GM12878 (cell line): ENCODE results near the gene MRPL36. TPM values are rescaled to one million over a fixed set of nuclear protein-coding genes. Genes with fewer than 3 reads are reported as not detected.

ENCODE experiments used
- ATF3 ChIP-seq: IDR thresholded peaks from 2 replicates; pipeline ENCODE4 v1.6.1; 2011; ENCODE audit warnings: low read depth, mild to moderate bottlenecking, low read length, moderate library complexity, borderline replicate concordance; ENCODE audit errors: extremely low read depth
- BMI1 ChIP-seq: fragments of 450-650 bp; IDR thresholded peaks from 2 replicates; pipeline ENCODE4 v1.6.1; 2016; ENCODE audit warnings: mild to moderate bottlenecking, moderate library complexity, borderline replicate concordance
- EGR1 ChIP-seq, 2 experiments: IDR thresholded peaks; 1 replicate in 1 of 2; 2 replicates in 1 of 2; pipeline ENCODE4 v1.6.1; 2011 to 2012; ENCODE audit warnings: low read depth in 2 of 2, low read length in 2 of 2, borderline replicate concordance in 1 of 2, mild to moderate bottlenecking in 1 of 2, moderate library complexity in 1 of 2
- ESRRA ChIP-seq: IDR thresholded peaks from 2 replicates; pipeline ENCODE4 v1.6.1; 2012; ENCODE audit warnings: mild to moderate bottlenecking, low read length, improper control_type of control experiment
- IRF5 ChIP-seq: fragments of 450-650 bp; IDR thresholded peaks from 2 replicates; pipeline ENCODE4 v1.6.1; 2017; ENCODE audit warnings: borderline replicate concordance
- TAF1 ChIP-seq: IDR thresholded peaks from 2 replicates; pipeline ENCODE4 v1.6.1; 2011; ENCODE audit warnings: mild to moderate bottlenecking, low read depth, low read length, borderline replicate concordance
- polyA plus RNA-seq, 11 experiments: library from polyadenylated mRNA; depleted of rRNA in 4 of 11; unstranded in 6 of 11; stranded (reverse) in 5 of 11; fragments of >200 nt; fragmentation: Nextera tagmentation in 4 of 11; fragmentation: Illumina TruSeq in 1 of 11; extraction: Ambion mirVana in 4 of 11; extraction: Trizol in 1 of 11; gene quantifications; 1 replicate in 1 of 11; 2 replicates in 10 of 11; pipeline versions ENCODE4 v1.2.1 to v1.2.3, GENCODE V29; 2011 to 2016; ENCODE audit warnings: inconsistent platforms in 2 of 11, missing spikeins in 2 of 11, low read depth in 1 of 11
- total RNA-seq, 4 experiments: library from RNA; depleted of rRNA in 3 of 4; stranded (reverse); fragments of >200 nt in 3 of 4; fragmentation: Illumina TruSeq in 1 of 4; extraction: Trizol in 1 of 4; gene quantifications; 2 replicates each; pipeline versions ENCODE4 v1.2.1 to v1.2.3, GENCODE V29; 2013 to 2021
- TF ChIP-seq, protein P1 (sequence below): fragments of 450-650 bp; conservative IDR thresholded peaks from 2 replicates; pipeline ENCODE4 v1.6.1; 2017; ENCODE audit warnings: mild to moderate bottlenecking, moderate library complexity
- TF ChIP-seq, protein P2 (sequence below): fragments of 450-650 bp; IDR thresholded peaks from 2 replicates; pipeline ENCODE4 v1.6.1; 2014; ENCODE audit warnings: mild to moderate bottlenecking

Gene MRPL36
- total and polyA plus RNA-seq, 10 of the 15 experiments (the other 5 are each of a cell fraction or from before 2014, with no cell fraction given), result 89.2 to 559 (median 152) TPM

DNA sequence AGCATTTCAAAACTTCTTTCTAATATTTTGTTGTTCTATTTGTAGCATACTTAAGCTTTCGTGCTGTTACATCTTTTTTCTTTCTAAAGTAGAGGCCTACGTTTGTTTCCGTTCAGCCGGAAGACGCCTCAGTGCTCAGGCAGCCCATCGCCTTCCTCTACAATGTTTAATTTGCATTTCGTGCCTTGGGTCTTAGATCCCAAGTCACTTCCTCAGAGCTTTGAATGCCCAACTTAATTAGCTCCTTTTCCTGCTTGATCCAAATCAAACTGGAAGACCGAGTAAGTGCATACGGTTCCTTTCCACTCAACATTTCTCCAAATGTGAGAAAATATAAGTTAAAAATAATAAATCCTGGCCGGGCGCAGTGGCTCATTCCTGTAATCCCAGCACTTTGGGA, 43.2 kb downstream of the MRPL36 start (continued):
- TF ChIP-seq, protein P1, sequence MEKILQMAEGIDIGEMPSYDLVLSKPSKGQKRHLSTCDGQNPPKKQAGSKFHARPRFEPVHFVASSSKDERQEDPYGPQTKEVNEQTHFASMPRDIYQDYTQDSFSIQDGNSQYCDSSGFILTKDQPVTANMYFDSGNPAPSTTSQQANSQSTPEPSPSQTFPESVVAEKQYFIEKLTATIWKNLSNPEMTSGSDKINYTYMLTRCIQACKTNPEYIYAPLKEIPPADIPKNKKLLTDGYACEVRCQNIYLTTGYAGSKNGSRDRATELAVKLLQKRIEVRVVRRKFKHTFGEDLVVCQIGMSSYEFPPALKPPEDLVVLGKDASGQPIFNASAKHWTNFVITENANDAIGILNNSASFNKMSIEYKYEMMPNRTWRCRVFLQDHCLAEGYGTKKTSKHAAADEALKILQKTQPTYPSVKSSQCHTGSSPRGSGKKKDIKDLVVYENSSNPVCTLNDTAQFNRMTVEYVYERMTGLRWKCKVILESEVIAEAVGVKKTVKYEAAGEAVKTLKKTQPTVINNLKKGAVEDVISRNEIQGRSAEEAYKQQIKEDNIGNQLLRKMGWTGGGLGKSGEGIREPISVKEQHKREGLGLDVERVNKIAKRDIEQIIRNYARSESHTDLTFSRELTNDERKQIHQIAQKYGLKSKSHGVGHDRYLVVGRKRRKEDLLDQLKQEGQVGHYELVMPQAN, result no peak
- no peak for TF ChIP-seq EGR1 (IDR thresholded peaks at IDR 0.05; ENCODE audit: borderline replicate concordance in 1 of 2, low read depth in 2 of 2, low read length in 2 of 2)
- TF ChIP-seq BMI1, result no peak
- TF ChIP-seq ESRRA, result no peak
- TF ChIP-seq, protein P2, sequence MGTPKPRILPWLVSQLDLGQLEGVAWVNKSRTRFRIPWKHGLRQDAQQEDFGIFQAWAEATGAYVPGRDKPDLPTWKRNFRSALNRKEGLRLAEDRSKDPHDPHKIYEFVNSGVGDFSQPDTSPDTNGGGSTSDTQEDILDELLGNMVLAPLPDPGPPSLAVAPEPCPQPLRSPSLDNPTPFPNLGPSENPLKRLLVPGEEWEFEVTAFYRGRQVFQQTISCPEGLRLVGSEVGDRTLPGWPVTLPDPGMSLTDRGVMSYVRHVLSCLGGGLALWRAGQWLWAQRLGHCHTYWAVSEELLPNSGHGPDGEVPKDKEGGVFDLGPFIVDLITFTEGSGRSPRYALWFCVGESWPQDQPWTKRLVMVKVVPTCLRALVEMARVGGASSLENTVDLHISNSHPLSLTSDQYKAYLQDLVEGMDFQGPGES, result no peak
- TF ChIP-seq ATF3, result no peak
- TF ChIP-seq TAF1, result no peak
- TF ChIP-seq IRF5, result no peak
- TF ChIP-seq, all 136 proteins: peak for 0
